RWPE2 (cell line): ENCODE results near the gene DPF1.
A peak's percentile ranks its signal among the peaks of the same experiment; 100 is the strongest.

Experiments used
- ATAC-seq: fragments of 200-7000 bp; cut with Tn5 transposase; 3 replicates; pipeline ENCODE4 v1.9.1; 2021; ENCODE audit warnings: low read depth
- DNase-seq: peaks from one replicate; pipeline ENCODE4 v3.0.0-alpha.2; 2020; ENCODE audit warnings: low spot score
- H3K27ac ChIP-seq: fragments of 450-650 bp; 2 replicates; pipeline ENCODE4 v1.5.1; 2017; ENCODE audit warnings: mild to moderate bottlenecking; ENCODE audit not compliant: poor library complexity, severe bottlenecking
- H3K27me3 ChIP-seq: fragments of 250-450 bp; sonication (Bioruptor Pico); 2 replicates; pipeline ENCODE4 v1.5.1; 2021; ENCODE audit warnings: mild to moderate bottlenecking, moderate library complexity; ENCODE audit not compliant: insufficient read depth, poor library complexity, severe bottlenecking
- H3K36me3 ChIP-seq: fragments of 250-450 bp; sonication (Bioruptor Pico); 2 replicates; pipeline ENCODE4 v1.5.1; 2020; ENCODE audit warnings: low read depth, mild to moderate bottlenecking, moderate library complexity
- H3K4me1 ChIP-seq: fragments of 250-450 bp; sonication (Bioruptor Pico); 2 replicates; pipeline ENCODE4 v1.5.1; 2021; ENCODE audit warnings: mild to moderate bottlenecking, moderate library complexity; ENCODE audit not compliant: insufficient read depth, poor library complexity, severe bottlenecking
- H3K4me3 ChIP-seq: fragments of 250-450 bp; sonication (Bioruptor Pico); 2 replicates; pipeline ENCODE4 v1.5.1; 2021; ENCODE audit warnings: mild to moderate bottlenecking, moderate library complexity; ENCODE audit not compliant: severe bottlenecking
- H3K9me3 ChIP-seq: fragments of 250-450 bp; sonication (Bioruptor Pico); 2 replicates; pipeline ENCODE4 v1.5.1; 2021; ENCODE audit warnings: mild to moderate bottlenecking, moderate library complexity; ENCODE audit not compliant: severe bottlenecking
- TF ChIP-seq, protein P1 (sequence below): fragments of 450-650 bp; IDR thresholded peaks from one replicate; pipeline ENCODE4 v1.5.1; 2017; ENCODE audit warnings: mild to moderate bottlenecking, moderate library complexity; ENCODE audit not compliant: poor library complexity, severe bottlenecking

DPF1 gene

GRCh38 chr19:38253788-38254187 lies 29.8 kb upstream of the DPF1 start:
- DNase-seq (no peak), ATAC-seq (no peak)
- Histone ChIP-seq H3K27ac (no peak overlapping the region), H3K9me3 (no peaks in the 10 kb centered on the region), H3K36me3 (no peaks in the 10 kb centered on the region), H3K4me3 (no peak overlapping the region), H3K4me1 (peaks cover 10% of the 10 kb centered on the region), H3K27me3 (no peaks in the 10 kb centered on the region)
- TF ChIP-seq, protein P1, sequence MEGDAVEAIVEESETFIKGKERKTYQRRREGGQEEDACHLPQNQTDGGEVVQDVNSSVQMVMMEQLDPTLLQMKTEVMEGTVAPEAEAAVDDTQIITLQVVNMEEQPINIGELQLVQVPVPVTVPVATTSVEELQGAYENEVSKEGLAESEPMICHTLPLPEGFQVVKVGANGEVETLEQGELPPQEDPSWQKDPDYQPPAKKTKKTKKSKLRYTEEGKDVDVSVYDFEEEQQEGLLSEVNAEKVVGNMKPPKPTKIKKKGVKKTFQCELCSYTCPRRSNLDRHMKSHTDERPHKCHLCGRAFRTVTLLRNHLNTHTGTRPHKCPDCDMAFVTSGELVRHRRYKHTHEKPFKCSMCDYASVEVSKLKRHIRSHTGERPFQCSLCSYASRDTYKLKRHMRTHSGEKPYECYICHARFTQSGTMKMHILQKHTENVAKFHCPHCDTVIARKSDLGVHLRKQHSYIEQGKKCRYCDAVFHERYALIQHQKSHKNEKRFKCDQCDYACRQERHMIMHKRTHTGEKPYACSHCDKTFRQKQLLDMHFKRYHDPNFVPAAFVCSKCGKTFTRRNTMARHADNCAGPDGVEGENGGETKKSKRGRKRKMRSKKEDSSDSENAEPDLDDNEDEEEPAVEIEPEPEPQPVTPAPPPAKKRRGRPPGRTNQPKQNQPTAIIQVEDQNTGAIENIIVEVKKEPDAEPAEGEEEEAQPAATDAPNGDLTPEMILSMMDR, result no peak

DNA sequence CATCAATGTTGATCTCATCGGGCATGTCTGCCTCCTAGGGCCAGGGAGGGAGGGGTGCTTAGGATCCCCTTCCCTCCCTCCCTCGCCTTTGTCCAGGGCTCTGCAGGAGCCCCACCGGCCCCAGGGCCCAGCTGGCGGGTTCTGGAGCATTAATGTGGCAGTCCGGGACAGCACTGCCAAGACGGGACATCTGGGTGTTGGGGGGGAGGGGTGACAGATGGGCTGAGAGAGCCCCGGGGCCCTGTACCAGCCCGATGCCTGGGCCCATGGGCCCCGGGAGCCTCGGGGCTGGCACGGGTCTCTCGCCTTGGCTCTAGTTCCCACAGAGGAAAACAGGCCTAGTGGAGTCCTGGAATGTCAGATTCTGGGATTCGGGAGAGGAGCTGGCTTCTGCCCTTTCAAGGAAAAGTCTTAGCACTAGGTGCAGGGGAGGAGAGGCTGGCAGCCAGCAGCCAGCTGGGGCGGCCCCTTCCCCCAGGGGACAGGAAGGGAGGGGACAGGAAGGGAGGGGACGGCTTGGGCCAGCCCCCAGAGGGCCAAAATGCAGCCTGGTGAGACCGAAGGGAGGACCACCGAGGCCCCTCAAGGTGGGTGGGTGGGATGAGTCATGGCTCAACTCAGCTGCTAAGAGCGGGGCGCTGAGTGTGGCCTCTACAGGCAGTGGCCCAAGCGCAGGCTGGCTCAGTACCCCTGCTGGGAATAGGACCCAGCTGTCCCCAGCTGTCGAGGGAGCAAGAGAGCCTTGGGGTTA lies 29.1 kb upstream of the DPF1 start:
- ATAC-seq, result no peak
- H3K36me3 ChIP-seq, result no peaks in the 10 kb centered on the region
- H3K4me1 ChIP-seq, result peaks cover 10% of the 10 kb centered on the region
- DNase-seq, result no peak
- H3K9me3 ChIP-seq, result no peaks in the 10 kb centered on the region
- no peak overlapping the region for H3K4me3 ChIP-seq
- TF ChIP-seq, protein P1, result no peak
- no peak overlapping the region for H3K27ac ChIP-seq
- no peaks in the 10 kb centered on the region for H3K27me3 ChIP-seq

DNA sequence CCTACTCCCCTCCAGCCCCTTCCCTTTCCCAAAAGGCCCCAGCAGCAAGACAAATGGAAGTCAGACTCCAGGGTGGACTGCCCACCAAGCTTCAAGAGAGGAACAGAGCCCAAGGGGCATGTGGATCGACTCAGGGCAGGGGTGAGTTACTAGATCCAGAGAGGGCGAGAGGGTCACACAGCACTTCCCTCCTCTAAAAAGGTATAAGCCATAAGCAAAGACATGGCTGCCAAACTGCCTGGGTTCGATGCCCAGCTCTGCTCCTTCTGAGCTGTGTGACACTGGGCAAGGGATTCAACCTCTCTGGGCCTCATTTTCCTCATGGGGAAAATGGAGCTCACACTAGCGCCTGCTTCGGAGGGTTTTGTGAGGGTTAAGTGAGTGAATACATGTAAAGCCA lies 28.4 kb upstream of the DPF1 start:
- Histone ChIP-seq H3K9me3 (no peaks in the 10 kb centered on the region), H3K27me3 (no peaks in the 10 kb centered on the region), H3K36me3 (no peaks in the 10 kb centered on the region), H3K27ac (no peak overlapping the region), H3K4me3 (no peak overlapping the region), H3K4me1 (peaks cover 10% of the 10 kb centered on the region)
- ATAC-seq (no peak), DNase-seq (no peak)
- TF ChIP-seq, protein P1, result no peak

DNA sequence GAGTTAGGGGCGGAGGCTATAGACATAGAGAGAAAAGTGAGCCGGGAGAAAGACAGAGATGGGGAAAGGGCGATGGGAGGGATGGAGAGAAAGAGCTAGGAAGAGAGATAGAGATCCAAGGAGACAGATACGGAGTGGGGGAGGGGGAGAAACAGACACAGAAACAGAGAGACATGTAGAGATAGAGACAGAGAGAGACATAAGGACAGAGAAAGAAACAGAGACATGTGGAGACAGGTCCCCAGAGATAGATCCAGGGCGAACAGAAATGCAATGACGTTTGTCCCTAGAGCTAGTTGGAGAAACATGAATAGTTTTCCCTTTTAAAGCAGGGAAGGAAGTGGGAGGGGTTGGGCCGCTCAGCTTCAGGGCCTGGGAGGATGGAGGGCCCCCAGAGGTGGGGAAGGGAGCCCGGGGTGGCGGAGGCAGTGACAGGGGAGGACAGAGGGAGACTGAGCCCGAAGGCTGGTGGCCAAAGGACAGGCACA lies 27.6 kb upstream of the DPF1 start:
- peaks cover 10% of the 10 kb centered on the region for H3K4me1 ChIP-seq
- no peaks in the 10 kb centered on the region for H3K27me3 ChIP-seq

More for the DNA sequence above, 27.6 kb upstream of the DPF1 start:
- TF ChIP-seq, protein P1, result no peak
- Histone ChIP-seq H3K4me3 (no peak overlapping the region), H3K36me3 (no peaks in the 10 kb centered on the region), H3K27ac (peak overlapping the region; percentile 11), H3K9me3 (no peaks in the 10 kb centered on the region)
- ATAC-seq (peak; percentile 22; the same call in 2 of the 3 replicates), DNase-seq (no peak)
